GM10847 (cell line): Measurements from ENCODE around the gene ABHD16A.

ENCODE experiments used
- POLR2A ChIP-seq: IDR thresholded peaks from 2 replicates; pipeline ENCODE4 v1.6.1; 2011; ENCODE audit not compliant: insufficient read length; ENCODE audit errors: extremely low read depth

The ABHD16A gene

GRCh38 chr6:31655349-31656237 is 47.5 kb downstream of the ABHD16A start, which contains the start of gene APOM:
Gene APOM, plus strand, starts transcription at chr6:31655894. Its CDS starts 73 bp downstream, at chr6:31655967.
- TF ChIP-seq POLR2A = no peak

- TF ChIP-seq POLR2A = no peak
Measured at GRCh38 chr6:31654574-31655348, 48.4 kb downstream of the ABHD16A start.

GRCh38 chr6:31652925-31653724 is 50.0 kb downstream of the ABHD16A start:
- TF ChIP-seq POLR2A = peak; percentile 11

- TF ChIP-seq POLR2A = no peak
Measured at GRCh38 chr6:31651602-31652191, 51.4 kb downstream of the ABHD16A start.

GRCh38 chr6:31645325-31645724 is 57.8 kb downstream of the ABHD16A start:
- no peak for TF ChIP-seq POLR2A

GRCh38 chr6:31643818-31644454 is 59.2 kb downstream of the ABHD16A start:
- TF ChIP-seq POLR2A = no peak

- no peak for TF ChIP-seq POLR2A
Measured at GRCh38 chr6:31642798-31643570, 60.1 kb downstream of the ABHD16A start.

GRCh38 chr6:31641370-31641769 is 61.8 kb downstream of the ABHD16A start:
- TF ChIP-seq POLR2A = no peak

- TF ChIP-seq POLR2A = no peak
Measured at GRCh38 chr6:31640612-31641011, 62.5 kb downstream of the ABHD16A start.

GRCh38 chr6:31639449-31639861 is 63.7 kb downstream of the ABHD16A start:
- TF ChIP-seq POLR2A = no peak

GRCh38 chr6:31639043-31639442 is 64.1 kb downstream of the ABHD16A start:
- no peak for TF ChIP-seq POLR2A
